GM21360 (cell line): Measurements from ENCODE around the gene KRTAP10-2.

Experiments
- ATAC-seq: cut with Tn5 transposase; IDR thresholded peaks from one replicate; pipeline ENCODE4 v1.9.1; 2021; ENCODE audit warnings: mild to moderate bottlenecking, moderate library complexity; ENCODE audit not compliant: unreplicated experiment

Gene KRTAP10-2

DNA sequence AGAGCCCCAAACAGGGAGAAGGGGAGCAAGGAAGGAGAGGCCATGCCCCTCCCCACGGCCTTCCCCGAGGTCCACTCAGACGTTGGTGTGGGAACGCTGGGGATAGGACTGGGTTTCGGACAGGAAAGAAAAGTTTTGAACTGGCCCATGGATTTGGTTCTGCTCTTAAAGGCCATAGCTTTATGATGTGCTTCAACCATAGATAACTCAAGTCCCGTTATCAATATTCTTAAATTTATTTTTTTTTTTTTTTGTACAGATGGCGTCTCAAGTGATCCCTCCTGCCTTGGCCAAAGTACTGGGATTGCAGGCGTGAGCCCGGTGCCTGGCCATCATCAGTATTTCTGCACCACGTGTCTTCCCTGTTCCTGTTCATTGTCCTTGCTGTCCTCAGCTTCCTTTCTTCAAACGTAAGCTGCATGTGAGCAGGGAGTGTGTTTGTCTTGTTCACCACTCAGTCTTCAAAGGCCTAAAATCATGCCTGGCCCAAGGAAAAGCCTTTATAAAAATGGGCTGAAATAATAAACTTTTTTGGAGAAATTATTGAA is 10.5 kb downstream of the KRTAP10-2 start:
- no peak for ATAC-seq

GRCh38 chr21:44539991-44540666 is 11.2 kb downstream of the KRTAP10-2 start, which contains the start of gene KRTAP10-1:
Gene KRTAP10-1, minus strand, starts transcription at chr21:44540195. Its CDS starts 45 bp downstream, at chr21:44540150.
- ATAC-seq, result no peak

- ATAC-seq, result no peak
These were observed 12.3 kb downstream of the KRTAP10-2 start for GRCh38 chr21:44539046-44539445.

GRCh38 chr21:44537930-44538911 is 13.1 kb downstream of the KRTAP10-2 start:
- no peak for ATAC-seq

DNA sequence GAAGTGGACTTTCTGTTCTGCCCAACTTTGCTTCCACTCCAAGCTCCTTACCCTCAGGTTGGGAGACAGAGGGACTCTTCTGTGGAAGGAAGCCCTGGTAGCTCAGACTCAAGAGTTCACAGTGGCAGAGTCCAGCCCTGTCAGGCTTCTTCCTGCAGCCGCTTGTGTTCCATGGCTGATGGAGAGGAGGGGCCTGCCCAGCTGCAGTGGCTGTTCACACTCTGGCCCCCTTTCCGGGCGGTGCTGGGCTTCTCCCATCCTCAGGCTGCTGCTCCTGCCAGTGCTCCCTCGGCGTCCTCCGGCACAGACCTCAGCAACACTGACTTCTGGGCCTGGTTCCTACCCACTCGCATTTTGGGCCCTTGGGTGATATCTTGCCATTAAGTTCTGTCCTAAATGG is 15.3 kb downstream of the KRTAP10-2 start:
- no peak for ATAC-seq

DNA sequence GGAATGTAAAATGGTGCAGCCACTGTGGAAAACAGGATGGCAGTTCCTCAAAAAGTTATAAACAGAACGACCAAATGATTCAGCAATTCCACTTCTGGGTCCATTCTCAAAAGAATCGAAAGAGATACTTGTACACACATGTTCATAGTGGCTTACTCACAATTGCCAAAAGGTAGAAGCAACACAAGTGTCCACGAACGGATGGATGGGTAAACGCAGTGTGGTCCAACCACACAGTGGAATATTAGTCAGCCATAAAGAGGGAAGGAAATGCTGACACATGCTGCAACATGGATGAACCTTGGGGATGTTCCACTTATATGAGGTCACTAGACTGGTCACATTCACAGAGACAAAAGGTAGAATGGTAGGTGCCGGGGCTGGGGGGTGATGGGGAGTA is 16.6 kb downstream of the KRTAP10-2 start:
- ATAC-seq, result no peak

- ATAC-seq, result no peak
These were observed 17.2 kb downstream of the KRTAP10-2 start for GRCh38 chr21:44533891-44534627.

- ATAC-seq, result no peak
These were observed 18.0 kb downstream of the KRTAP10-2 start for GRCh38 chr21:44533121-44533890.

- no peak for ATAC-seq
These were observed 18.6 kb downstream of the KRTAP10-2 start for GRCh38 chr21:44532712-44533111.

DNA sequence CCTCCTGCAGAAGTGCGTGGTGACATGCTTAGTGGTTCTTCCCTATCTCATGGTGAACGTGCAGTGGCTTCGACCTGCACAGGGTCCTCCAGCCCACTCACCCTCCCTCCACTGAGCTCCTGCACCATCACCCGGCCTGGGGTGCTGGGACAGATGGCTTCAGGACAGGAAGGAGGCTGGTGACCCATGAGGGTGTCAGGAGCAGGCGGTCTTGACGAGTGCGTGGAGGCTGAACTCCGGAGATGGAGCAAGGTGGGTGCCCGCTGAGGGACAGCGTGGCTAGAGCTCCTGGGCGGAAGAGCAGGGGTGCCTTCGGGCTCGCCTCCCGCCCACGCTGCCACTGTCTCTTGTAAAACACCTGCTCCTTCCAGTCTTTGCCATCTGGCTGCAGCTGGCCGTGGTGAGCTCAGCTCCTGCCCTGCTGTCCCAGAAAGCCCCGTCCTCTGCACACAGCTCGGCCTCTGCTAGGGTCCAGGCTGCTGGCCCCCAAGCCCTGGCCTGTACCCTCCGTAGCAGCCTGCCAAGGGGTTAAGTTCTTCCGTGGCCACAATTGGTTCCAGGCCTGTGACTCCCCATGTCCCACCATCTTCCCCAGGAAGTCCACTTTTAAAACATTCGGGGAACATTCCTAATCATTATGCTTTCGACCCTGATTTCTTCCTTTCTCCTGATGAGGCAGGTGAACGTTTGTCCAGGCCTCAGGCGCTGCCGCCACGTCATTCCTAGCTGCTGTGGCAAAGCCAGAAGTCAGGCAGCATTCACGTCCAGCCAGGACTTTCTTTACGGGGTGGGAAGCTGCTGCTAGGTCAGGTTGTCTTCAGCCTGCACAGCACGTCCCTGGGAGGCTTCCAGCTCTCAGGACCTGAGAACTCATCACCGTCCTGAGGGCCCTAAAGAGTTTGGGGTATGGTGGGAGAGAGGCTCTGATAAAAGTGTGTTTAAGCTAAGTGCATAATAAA is 19.4 kb downstream of the KRTAP10-2 start:
- no peak for ATAC-seq

GRCh38 chr21:44530903-44531605 is 20.3 kb downstream of the KRTAP10-2 start:
- no peak for ATAC-seq

DNA sequence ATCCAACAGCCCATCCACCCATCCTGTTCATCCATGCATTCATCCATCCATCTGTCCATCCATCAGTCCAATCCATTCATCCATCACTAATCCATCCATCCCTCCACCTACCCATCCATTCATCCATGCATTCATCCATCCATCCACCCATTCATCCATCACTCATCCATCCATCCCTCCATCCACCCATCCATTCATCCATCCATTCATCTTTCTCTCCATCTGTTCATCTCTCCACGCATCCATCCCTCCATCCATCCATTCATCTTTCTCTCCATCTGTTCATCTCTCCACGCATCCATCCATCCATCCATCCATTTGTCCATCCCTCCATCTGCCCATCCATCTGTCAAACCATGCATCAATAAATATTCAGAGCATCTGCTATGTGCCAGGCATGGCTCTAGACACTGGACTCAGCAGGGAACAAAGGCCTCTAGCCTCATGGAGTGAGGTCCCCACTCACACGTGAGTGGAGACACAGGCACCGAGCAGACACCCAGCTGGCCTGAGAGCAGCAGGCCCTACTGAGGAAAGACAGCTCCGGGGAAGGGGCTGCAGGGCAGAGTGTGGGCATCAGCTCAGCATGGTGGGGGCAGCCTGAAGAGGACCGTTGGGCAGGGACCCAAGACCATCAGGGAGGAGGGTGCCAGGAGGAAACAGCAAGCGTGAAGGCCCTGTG is 20.9 kb downstream of the KRTAP10-2 start:
- no peak for ATAC-seq

DNA sequence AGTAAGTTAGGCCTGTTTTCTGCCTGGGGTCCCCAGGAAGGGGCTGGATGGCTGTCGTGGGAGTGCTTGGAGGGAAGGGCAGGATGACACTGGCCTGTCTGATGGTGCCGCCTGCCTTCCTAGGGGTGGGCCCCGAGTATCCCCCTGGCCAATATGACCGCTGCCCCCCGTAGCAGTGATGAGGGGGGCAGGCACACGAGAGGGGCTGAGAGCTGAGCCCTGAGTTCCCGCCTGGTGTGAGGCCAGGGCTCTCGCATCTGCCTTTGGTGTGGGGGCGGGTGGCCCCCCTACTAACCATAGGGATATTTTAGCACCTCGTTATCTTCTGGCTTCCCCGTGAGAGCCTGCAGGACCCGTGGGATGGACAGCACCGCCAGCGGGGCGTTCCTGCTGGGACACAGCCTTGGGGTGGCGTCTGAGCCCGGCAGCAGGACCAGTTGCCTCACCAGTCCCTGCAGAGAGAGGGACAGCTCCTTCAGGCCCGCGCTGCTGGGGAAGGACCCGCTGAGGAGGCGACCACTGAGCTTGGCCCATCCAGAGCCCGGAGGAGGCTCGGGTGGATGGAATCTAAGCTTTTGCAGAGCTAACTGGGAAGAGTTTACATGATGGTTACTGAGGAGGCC is 21.7 kb downstream of the KRTAP10-2 start:
- ATAC-seq, result no peak

DNA sequence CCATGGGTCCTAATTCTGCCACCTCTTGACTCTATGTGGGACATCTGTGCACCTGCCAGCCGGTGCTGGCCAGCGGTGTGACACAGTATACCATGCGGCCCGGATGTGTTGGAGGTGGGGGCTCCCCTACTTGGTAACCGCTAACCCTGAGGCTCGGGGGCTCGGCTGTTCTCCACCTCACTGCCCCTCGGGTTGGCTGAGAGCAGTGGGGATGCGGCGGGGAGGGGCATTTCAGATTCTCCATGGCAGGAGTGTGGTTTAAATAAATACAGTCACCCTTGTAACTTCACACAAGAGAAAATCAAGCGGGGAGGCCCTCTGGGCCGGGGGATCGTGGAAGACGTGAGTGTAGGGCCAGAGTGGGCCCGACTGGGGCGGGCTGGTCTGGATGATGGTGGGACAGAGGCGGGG is 22.3 kb downstream of the KRTAP10-2 start:
- no peak for ATAC-seq

- no peak for ATAC-seq
These were observed 22.7 kb downstream of the KRTAP10-2 start for GRCh38 chr21:44528634-44528995.

- ATAC-seq, result no peak
These were observed 23.2 kb downstream of the KRTAP10-2 start for GRCh38 chr21:44527983-44528633.
